Body of pancreas (tissue), 4 donors: ENCODE results near the gene ZC3H18. TPM values are rescaled to one million over a fixed set of nuclear protein-coding genes. Genes with fewer than 3 reads are reported as not detected.

Source experiments
- ATAC-seq: fragments of 150-250 bp; one replicate; pipeline ENCODE4 v1.9.1; 2016
- DNase-seq, 4 donors: peaks; one replicate each; pipeline ENCODE4 v3.0.0-alpha.2; 2019
- H3K27ac ChIP-seq, 4 donors: fragments of 200-600 bp; sonication (generic); 1 replicate in 3 of 4; 2 replicates in 1 of 4; pipeline versions ENCODE4 v1.5.1 to v1.6.1; 2016 to 2019; ENCODE audit warnings: mild to moderate bottlenecking in 1 of 4, mixed read lengths in 1 of 4, moderate library complexity in 1 of 4
- H3K27me3 ChIP-seq, 2 donors: fragments of 200-600 bp; sonication (generic); one replicate each; pipeline ENCODE4 v1.6.0; 2016; ENCODE audit warnings: mild to moderate bottlenecking in 1 of 2
- H3K36me3 ChIP-seq, 2 donors: fragments of 200-600 bp; sonication (generic); replicated peaks in 1 of 2; 2 replicates each; pipeline ENCODE4 v1.5.1; 2016; ENCODE audit warnings: low read depth in 2 of 2; ENCODE audit not compliant: insufficient read depth in 1 of 2
- H3K4me1 ChIP-seq: fragments of 200-600 bp; sonication (generic); one replicate; pipeline ENCODE4 v1.6.0; 2016
- H3K4me3 ChIP-seq, 2 donors: fragments of 200-600 bp; sonication (generic); 1 replicate in 1 of 2; 2 replicates in 1 of 2; pipeline ENCODE4 v1.5.1; 2016 to 2019
- H3K9me3 ChIP-seq, 3 donors: fragments of 200-600 bp; sonication (generic); 1 replicate in 2 of 3; 2 replicates in 1 of 3; pipeline ENCODE4 v1.5.1; 2016
- CTCF ChIP-seq, 7 experiments: fragments of 450-650 bp in 4 of 7; fragments of 200-600 bp in 3 of 7; sonication (generic) in 3 of 7; IDR thresholded peaks; one replicate each; pipeline ENCODE4 v1.5.1; 2016 to 2019; ENCODE audit warnings: antibody characterized with exemption in 7 of 7
- POLR2A ChIP-seq, 3 donors: fragments of 450-650 bp; IDR thresholded peaks; one replicate each; pipeline ENCODE4 v1.6.1; 2016; ENCODE audit warnings: antibody characterized with exemption in 3 of 3, mild to moderate bottlenecking in 2 of 3
- WGBS, 2 donors: methylation state at CpG; one replicate each; pipeline ENCODE4 v1.1.5; 2017; 5-methylcytosine and 5-hydroxymethylcytosine counted together
- intact Hi-C: fragments of 100-400 bp; cut with DNase I; formaldehyde crosslinking; loops from one replicate; pipeline ENCODE4 v1.15.1; 2023
- total RNA-seq, 2 donors: library from RNA; depleted of rRNA; stranded (reverse); fragments of >200 nt; gene quantifications; one replicate each; pipeline ENCODE4 v1.1.0, GENCODE V29; 2016

ZC3H18 gene
- total RNA-seq, 2 donors from 2014 or later = 11.7 to 22.4 TPM

- no peaks in the 10 kb centered on the region for H3K9me3 ChIP-seq
- peaks cover 0 to 8% of the 10 kb centered on the region in 2 donors for H3K36me3 ChIP-seq
- H3K27ac ChIP-seq = no peak overlapping the region
- peaks cover 50% of the 10 kb centered on the region for H3K4me1 ChIP-seq
- no peak for TF ChIP-seq POLR2A (IDR thresholded peaks at IDR 0.05)
- no peak for TF ChIP-seq CTCF (IDR thresholded peaks at IDR 0.05)
- ATAC-seq = no peak
- DNase-seq = no peak
- intact Hi-C loops = loop anchor here (10.0 kb wide), 1 partner anchor 72 kb away; the partner anchor contains the start of gene SNAI3
- no peaks in the 10 kb centered on the region for H3K27me3 ChIP-seq
- WGBS, 2 donors = 90 to 92% methylated on average over 10 of the region's 10 CpGs
- no peak overlapping the region for H3K4me3 ChIP-seq
Measured at GRCh38 chr16:88613293-88613692, 43.1 kb downstream of the ZC3H18 start.

GRCh38 chr16:88613911-88614817 is 44.0 kb downstream of the ZC3H18 start:
- no peak for ATAC-seq

GRCh38 chr16:88614818-88615580 is 44.8 kb downstream of the ZC3H18 start:
- H3K9me3 ChIP-seq = no peaks in the 10 kb centered on the region
- peaks cover 0 to 6% of the 10 kb centered on the region in 2 donors for H3K36me3 ChIP-seq
- H3K4me1 ChIP-seq = peaks cover 61% of the 10 kb centered on the region
- intact Hi-C loops = loop anchor here (10.0 kb wide), 1 partner anchor 70 kb away; the partner anchor contains the start of gene SNAI3
- H3K27ac ChIP-seq = peak overlapping the region in 2 of 4 donors; percentile 52 to 74
- no peaks in the 10 kb centered on the region for H3K27me3 ChIP-seq
- no peak for TF ChIP-seq POLR2A (IDR thresholded peaks at IDR 0.05)
- TF ChIP-seq CTCF (IDR thresholded peaks at IDR 0.05) = no peak
- 37 to 60% methylated on average over 19 of the region's 19 CpGs for WGBS, 2 donors
- H3K4me3 ChIP-seq = no peak overlapping the region
- ATAC-seq (no peak), DNase-seq (peak in 2 of 4 donors; percentile 67 to 75)

More at GRCh38 chr16:88613911-88614817, 44.0 kb downstream of the ZC3H18 start:
- Histone ChIP-seq H3K9me3 (no peaks in the 10 kb centered on the region), H3K27me3 (no peaks in the 10 kb centered on the region), H3K4me1 (peaks cover 58% of the 10 kb centered on the region), H3K27ac (peak overlapping the region in 2 of 4 donors; percentile 33 to 40), H3K36me3 (peaks cover 0 to 6% of the 10 kb centered on the region in 2 donors), H3K4me3 (no peak overlapping the region)
- TF ChIP-seq POLR2A (IDR thresholded peaks at IDR 0.05) (no peak), CTCF (IDR thresholded peaks at IDR 0.05) (no peak)
- intact Hi-C loops = loop anchor here (10.0 kb wide), 1 partner anchor 71 kb away; the partner anchor contains the start of gene SNAI3
- DNase-seq = no peak
- WGBS, 2 donors = 65% methylated on average over 17 to 19 of the region's 19 CpGs

DNA sequence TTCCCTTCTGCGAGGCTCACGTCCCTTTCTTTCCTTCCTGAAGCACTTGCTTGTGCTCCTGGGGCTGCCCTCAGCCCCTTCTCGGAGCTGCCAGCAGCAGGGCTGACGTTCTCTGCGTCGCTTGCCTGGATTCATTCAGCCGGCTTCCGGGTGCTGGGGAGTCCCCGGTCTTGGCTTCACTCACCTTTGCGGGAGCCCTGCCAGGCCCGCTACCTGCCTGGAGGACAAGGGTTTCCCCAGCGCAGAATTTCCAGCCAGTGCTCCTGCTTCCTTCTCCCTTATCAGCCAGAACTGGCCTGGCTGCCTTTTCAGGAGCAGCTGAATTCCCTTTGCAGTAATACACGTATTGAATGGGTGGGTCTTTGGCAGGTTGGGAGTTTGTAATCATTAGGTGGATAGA is 46.1 kb downstream of the ZC3H18 start:
- intact Hi-C loops = loop anchor here (10.0 kb wide), 1 partner anchor 68 kb away; the partner anchor contains the start of gene SNAI3
- peaks cover 61% of the 10 kb centered on the region for H3K4me1 ChIP-seq
- no peak overlapping the region for H3K4me3 ChIP-seq
- H3K9me3 ChIP-seq = no peaks in the 10 kb centered on the region
- peak in 2 of 3 donors; percentile 33 to 38 for TF ChIP-seq POLR2A (IDR thresholded peaks at IDR 0.05)
- no peak for TF ChIP-seq CTCF (IDR thresholded peaks at IDR 0.05)
- no peaks in the 10 kb centered on the region for H3K27me3 ChIP-seq
- WGBS, 2 donors = 18 to 46% methylated on average over 13 of the region's 13 CpGs
- peaks cover 0 to 3% of the 10 kb centered on the region in 2 donors for H3K36me3 ChIP-seq
- ATAC-seq (peak; percentile 96), DNase-seq (peak; percentile 95 to 99 (median 98))
- peak overlapping the region; percentile 69 to 79 (median 76) for H3K27ac ChIP-seq
